Measurements from ENCODE around the gene ZNF699.

Gene ZNF699

DNA sequence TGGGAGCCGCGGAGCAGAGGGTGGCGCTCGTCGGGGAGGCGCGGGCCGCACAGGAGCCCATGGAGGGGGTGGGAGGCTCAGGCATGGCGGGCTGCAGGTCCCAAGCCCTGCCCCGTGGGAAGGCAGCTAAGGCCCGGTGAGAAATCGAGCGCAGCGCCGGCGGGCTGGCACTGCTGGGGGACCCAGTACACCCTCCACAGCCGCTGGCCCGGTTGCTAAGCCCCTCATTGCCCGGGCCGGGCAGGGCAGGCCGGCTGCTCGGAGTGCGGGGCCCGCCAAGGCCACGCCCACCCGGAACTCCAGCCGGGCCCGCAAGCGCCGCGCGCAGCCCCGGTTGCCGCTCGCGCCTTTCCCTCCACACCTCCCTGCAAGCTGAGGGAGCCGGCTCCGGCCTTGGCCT, 26.2 kb downstream of the ZNF699 start:
- DNase-seq (ENCODE audit: low read depth) = peak; percentile 5

DNA sequence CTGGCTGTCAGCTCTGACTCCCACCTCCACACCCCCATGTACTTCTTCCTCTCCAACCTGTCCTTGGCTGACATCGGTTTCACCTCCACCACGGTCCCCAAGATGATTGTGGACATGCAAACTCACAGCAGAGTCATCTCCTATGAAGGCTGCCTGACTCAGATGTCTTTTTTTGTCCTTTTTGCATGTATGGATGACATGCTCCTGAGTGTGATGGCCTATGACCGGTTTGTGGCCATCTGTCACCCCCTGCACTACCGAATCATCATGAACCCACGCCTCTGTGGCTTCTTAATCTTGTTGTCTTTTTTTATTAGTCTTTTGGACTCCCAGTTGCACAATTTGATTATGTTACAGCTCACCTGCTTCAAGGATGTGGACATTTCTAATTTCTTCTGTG, 58.4 kb downstream of the ZNF699 start:
- no peak for DNase-seq (ENCODE audit: low read depth)

- DNase-seq (ENCODE audit: low read depth) = no peak
Measured at GRCh38 chr19:9250630-9251029, 59.0 kb downstream of the ZNF699 start, which contains the start of gene OR7E24. Gene OR7E24 (plus strand): TSS chr19:9250930. CDS start chr19:9251044, 114 bp downstream.
